Measurements from ENCODE around the gene TMEM255B. TPM values are rescaled to one million over a fixed set of nuclear protein-coding genes. Genes with fewer than 3 reads are reported as not detected.

TMEM255B gene
- total RNA-seq, 1 experiment from 2014 or later, result 4.7 TPM

DNA sequence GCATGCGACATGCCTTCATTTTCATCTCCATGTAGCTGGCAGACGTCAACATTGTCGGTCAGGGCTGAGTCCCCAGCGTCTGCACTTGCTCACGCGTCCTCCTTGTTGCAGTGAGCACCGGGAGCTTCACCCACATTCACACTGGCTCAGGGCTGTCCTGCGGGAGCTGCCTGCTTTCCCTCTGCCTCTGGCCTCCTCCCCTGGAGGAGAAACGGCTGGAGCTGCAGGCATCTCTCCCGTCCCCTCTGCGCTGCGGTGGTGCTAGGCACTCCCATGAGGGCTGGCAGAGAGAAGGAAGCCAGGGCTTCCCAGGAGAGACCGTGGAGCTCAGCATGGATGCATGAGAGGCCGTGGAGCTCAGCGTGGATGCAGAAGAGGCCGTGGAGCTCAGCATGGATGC, 18.4 kb upstream of the TMEM255B start:
- no peak for ATAC-seq
- Mint-ChIP-seq H3K27me3 (ENCODE audit: low read depth) (no peaks in the 10 kb centered on the region), H3K4me3 (no peak overlapping the region), H3K36me3 (no peaks in the 10 kb centered on the region), H3K27ac (no peak overlapping the region), H3K4me1 (peaks cover 8% of the 10 kb centered on the region; the same call in 1 of the 2 replicates), H3K9me3 (no peaks in the 10 kb centered on the region)
- ChIA-PET CTCF (interaction anchor here (0.8 to 3.0 kb wide), 6 partner anchors 16 to 187 kb away, joined by 3 to 23 read pairs (median 12); partner anchors contain the start of gene TMEM255B), POLR2A (no interaction called here)
- TF ChIP-seq, protein P1, sequence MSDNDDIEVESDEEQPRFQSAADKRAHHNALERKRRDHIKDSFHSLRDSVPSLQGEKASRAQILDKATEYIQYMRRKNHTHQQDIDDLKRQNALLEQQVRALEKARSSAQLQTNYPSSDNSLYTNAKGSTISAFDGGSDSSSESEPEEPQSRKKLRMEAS (CRISPR knock-in tag; IDR thresholded peaks at IDR 0.05), result no peak
- TF ChIP-seq ZNF396 (CRISPR knock-in tag; IDR thresholded peaks at IDR 0.05; ENCODE audit: borderline replicate concordance), result no peak
- no peak for DNase-seq (ENCODE audit: low spot score)

DNA sequence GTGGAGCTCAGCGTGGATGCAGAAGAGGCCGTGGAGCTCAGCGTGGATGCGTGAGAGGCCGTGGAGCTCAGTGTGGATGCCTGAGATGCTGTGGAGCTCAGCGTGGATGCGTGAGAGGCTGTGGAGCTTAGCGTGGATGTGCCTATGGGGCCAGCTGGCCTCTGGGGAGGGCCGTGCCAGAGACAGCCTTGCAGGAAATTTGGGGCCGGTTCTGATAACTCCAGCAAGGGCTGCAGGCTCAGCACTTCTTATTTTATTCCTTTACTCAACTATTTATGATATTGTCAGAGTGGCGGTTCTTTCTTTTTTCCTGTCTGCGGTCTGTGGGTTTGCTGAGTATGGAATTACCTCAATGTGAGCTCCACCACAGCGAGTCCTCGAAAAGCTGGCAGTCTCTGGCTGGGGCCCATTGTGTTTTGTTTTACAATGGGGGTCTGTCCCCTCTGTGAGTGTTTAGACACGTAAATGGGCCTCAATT, 17.8 kb upstream of the TMEM255B start:
- no peak for TF ChIP-seq JUN (CRISPR knock-in tag; IDR thresholded peaks at IDR 0.05)
- TF ChIP-seq, protein P2, sequence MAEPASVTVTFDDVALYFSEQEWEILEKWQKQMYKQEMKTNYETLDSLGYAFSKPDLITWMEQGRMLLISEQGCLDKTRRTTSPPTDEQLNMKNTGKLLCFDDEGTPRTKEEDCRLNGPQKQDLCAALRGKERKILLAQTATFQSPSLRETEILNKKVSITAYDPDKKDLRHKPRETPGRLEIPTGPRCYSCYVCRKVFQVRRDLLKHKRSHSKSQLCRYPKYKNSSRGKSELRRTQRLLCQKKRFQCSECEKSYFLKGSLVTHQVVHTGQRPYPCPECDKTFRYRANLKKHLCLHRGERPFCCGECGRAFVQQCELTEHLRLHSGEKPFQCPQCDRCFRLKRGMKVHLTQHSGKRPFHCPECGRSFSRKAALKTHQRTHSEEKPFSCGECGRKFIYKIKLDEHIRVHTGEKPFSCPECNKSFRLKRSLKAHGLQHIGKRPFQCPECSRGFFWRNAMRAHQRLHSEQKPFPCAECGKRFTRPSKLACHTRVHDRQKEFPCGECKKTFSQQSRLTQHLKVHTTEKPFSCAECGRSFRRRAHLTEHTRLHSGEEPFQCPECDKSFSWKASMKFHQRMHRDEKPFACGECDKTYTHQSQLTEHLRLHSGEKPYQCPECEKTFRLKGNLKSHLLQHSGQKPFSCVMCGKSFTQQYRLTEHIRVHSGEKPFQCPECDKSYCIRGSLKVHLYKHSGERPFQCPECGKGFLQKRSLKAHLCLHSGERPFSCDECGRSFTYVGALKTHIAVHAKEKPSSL (CRISPR knock-in tag; conservative IDR thresholded peaks at IDR 0.05), result no peak
- TF ChIP-seq AFF4 (CRISPR knock-in tag; IDR thresholded peaks at IDR 0.05; ENCODE audit: borderline replicate concordance), result no peak
- no peak for TF ChIP-seq GABPB1 (CRISPR knock-in tag; IDR thresholded peaks at IDR 0.05)
- TF ChIP-seq, protein P3, sequence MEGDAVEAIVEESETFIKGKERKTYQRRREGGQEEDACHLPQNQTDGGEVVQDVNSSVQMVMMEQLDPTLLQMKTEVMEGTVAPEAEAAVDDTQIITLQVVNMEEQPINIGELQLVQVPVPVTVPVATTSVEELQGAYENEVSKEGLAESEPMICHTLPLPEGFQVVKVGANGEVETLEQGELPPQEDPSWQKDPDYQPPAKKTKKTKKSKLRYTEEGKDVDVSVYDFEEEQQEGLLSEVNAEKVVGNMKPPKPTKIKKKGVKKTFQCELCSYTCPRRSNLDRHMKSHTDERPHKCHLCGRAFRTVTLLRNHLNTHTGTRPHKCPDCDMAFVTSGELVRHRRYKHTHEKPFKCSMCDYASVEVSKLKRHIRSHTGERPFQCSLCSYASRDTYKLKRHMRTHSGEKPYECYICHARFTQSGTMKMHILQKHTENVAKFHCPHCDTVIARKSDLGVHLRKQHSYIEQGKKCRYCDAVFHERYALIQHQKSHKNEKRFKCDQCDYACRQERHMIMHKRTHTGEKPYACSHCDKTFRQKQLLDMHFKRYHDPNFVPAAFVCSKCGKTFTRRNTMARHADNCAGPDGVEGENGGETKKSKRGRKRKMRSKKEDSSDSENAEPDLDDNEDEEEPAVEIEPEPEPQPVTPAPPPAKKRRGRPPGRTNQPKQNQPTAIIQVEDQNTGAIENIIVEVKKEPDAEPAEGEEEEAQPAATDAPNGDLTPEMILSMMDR (IDR thresholded peaks at IDR 0.05), result no peak
- TF ChIP-seq FOXP1 (CRISPR knock-in tag; IDR thresholded peaks at IDR 0.05; ENCODE audit: borderline replicate concordance), result no peak
- TF ChIP-seq ESRRA (CRISPR knock-in tag; IDR thresholded peaks at IDR 0.05; ENCODE audit: borderline replicate concordance), result no peak
- TF ChIP-seq TEAD4 (CRISPR knock-in tag; IDR thresholded peaks at IDR 0.05), result no peak
- TF ChIP-seq, protein P4, sequence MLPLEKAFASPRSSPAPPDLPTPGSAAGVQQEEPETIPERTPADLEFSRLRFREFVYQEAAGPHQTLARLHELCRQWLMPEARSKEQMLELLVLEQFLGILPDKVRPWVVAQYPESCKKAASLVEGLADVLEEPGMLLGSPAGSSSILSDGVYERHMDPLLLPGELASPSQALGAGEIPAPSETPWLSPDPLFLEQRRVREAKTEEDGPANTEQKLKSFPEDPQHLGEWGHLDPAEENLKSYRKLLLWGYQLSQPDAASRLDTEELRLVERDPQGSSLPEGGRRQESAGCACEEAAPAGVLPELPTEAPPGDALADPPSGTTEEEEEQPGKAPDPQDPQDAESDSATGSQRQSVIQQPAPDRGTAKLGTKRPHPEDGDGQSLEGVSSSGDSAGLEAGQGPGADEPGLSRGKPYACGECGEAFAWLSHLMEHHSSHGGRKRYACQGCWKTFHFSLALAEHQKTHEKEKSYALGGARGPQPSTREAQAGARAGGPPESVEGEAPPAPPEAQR (CRISPR knock-in tag; IDR thresholded peaks at IDR 0.05), result no peak
- TF ChIP-seq ZNF423 (CRISPR knock-in tag; IDR thresholded peaks at IDR 0.05), result no peak
- no peak for TF ChIP-seq ZBTB21 (CRISPR knock-in tag; IDR thresholded peaks at IDR 0.05; ENCODE audit: borderline replicate concordance)
- TF ChIP-seq ATF1 (CRISPR knock-in tag; IDR thresholded peaks at IDR 0.05), result no peak
- TF ChIP-seq, protein P5, sequence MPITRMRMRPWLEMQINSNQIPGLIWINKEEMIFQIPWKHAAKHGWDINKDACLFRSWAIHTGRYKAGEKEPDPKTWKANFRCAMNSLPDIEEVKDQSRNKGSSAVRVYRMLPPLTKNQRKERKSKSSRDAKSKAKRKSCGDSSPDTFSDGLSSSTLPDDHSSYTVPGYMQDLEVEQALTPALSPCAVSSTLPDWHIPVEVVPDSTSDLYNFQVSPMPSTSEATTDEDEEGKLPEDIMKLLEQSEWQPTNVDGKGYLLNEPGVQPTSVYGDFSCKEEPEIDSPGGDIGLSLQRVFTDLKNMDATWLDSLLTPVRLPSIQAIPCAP (CRISPR knock-in tag; IDR thresholded peaks at IDR 0.05), result no peak
- TF ChIP-seq FOXK1 (CRISPR knock-in tag; IDR thresholded peaks at IDR 0.05), result no peak
- TF ChIP-seq, protein P6, sequence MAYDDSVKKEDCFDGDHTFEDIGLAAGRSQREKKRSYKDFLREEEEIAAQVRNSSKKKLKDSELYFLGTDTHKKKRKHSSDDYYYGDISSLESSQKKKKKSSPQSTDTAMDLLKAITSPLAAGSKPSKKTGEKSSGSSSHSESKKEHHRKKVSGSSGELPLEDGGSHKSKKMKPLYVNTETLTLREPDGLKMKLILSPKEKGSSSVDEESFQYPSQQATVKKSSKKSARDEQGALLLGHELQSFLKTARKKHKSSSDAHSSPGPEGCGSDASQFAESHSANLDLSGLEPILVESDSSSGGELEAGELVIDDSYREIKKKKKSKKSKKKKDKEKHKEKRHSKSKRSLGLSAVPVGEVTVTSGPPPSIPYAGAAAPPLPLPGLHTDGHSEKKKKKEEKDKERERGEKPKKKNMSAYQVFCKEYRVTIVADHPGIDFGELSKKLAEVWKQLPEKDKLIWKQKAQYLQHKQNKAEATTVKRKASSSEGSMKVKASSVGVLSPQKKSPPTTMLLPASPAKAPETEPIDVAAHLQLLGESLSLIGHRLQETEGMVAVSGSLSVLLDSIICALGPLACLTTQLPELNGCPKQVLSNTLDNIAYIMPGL (CRISPR knock-in tag; IDR thresholded peaks at IDR 0.05), result no peak
- TF ChIP-seq NR3C1 (CRISPR knock-in tag; conservative IDR thresholded peaks at IDR 0.05; ENCODE audit: low read depth), result no peak
- TF ChIP-seq PRDM15 (CRISPR knock-in tag; IDR thresholded peaks at IDR 0.05), result no peak
- Mint-ChIP-seq H3K4me3 (no peak overlapping the region), H3K9me3 (no peaks in the 10 kb centered on the region), H3K27ac (no peak overlapping the region), H3K36me3 (no peaks in the 10 kb centered on the region), H3K4me1 (peaks cover 8% of the 10 kb centered on the region; the same call in 1 of the 2 replicates), H3K27me3 (ENCODE audit: low read depth) (no peaks in the 10 kb centered on the region)
- ATAC-seq (no peak), DNase-seq (ENCODE audit: low spot score) (no peak)
- ChIA-PET CTCF (interaction anchor here (0.5 to 3.0 kb wide), 16 partner anchors 9 to 276 kb away, joined by 3 to 23 read pairs (median 3); partner anchors contain the start of gene TMEM255B), POLR2A (no interaction called here)
